ENCODE measurements around the gene CATSPERB.
"Not testable (repeated sequence)": the region's sequence is repeated elsewhere in the genome, so short reads cannot be mapped to it uniquely, and the experiment has no call there.

Gene CATSPERB

DNA sequence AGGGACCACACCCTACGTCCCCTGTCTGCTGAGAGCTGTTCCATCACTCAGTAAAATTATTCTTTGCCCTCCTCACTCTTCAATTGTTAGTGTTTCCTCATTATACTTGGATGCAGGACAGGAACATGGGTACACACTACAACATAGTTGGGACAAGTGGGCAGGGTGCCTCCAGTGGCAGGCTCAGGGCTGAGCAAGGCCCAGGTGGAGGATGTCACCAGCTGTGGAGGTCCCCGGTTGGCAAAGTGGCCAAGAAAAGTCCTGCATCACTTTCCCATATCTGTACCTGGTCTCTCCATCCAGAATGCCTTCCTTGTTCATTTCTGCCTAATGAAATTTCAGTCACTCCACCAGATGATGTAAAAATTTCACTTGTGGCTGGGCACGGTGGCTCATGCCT lies 149.1 kb downstream of the CATSPERB start:
- in situ Hi-C loops (cut with MboI; ENCODE audit: low sequenced_read_pairs) = no loop called here

GRCh38 chr14:91580876-91581577 lies 150.9 kb downstream of the CATSPERB start:
- in situ Hi-C loops (cut with MboI; ENCODE audit: low sequenced_read_pairs) = no loop called here

DNA sequence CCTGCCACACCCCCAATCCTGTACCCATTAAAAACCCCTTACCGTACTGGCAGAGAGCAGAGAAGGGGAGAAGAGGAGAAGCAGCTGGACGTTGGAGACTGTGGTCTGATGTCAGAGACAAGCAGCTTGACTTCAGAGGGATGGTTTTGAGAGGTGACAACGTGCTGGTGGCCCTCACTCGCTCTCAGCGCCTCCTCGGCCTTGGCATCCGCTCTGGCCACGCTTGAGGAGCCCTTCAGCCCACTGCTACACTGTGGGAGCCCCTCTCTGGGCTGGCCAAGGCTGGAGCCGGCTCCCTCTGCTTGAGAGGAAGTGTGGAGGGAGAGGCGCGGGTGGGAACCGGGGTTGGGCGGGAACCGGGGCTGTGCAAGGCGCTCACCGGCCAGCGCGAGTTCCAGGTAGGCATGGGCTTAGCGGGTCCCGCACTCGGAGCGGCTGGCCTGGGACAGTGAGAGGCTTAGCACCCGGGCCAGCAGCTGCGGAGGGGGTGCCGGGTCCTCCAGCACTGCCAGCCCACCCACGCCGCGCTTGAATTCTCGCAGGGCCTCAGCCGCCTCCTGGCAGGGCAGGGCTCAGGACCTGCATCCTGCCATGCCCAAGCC lies 154.2 kb downstream of the CATSPERB start:
- in situ Hi-C loops (cut with MboI; ENCODE audit: low sequenced_read_pairs) = no loop called here

DNA sequence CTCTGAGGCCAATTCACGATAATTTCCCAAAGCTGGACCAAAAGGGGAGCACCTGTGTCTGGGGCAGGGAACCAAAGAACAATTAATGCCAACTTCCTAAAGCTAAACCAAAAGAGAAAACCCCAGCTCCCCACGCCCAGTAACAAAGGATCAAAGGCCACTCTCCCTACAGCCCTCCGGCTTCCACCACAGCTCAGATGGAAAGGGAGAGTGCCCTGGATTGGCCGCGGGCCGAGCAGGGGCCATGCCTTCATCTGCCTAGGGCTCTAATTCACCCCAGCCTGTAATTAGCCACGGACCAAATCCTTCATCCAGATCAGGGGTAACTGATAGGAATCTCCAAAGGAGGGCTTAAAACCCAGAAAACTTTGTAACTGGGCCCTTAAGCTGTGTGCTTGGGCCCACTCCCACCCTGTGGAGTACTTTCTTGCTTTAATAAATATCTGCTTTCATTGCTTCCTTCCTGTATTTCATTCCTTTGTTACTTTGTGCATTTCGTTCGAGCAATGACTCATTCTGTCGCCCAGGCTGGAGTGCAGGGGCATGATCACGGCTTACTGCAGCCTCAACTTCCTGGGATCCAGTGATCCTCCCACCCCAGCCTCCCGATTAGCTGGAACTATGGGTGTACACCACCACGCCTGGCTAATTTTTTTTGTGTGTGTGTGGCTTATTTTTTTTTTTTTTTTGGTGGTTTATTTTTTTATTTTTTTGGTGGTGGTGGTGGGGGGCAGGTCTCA lies 156.2 kb downstream of the CATSPERB start:
- in situ Hi-C loops (cut with MboI; ENCODE audit: low sequenced_read_pairs) = no loop called here

DNA sequence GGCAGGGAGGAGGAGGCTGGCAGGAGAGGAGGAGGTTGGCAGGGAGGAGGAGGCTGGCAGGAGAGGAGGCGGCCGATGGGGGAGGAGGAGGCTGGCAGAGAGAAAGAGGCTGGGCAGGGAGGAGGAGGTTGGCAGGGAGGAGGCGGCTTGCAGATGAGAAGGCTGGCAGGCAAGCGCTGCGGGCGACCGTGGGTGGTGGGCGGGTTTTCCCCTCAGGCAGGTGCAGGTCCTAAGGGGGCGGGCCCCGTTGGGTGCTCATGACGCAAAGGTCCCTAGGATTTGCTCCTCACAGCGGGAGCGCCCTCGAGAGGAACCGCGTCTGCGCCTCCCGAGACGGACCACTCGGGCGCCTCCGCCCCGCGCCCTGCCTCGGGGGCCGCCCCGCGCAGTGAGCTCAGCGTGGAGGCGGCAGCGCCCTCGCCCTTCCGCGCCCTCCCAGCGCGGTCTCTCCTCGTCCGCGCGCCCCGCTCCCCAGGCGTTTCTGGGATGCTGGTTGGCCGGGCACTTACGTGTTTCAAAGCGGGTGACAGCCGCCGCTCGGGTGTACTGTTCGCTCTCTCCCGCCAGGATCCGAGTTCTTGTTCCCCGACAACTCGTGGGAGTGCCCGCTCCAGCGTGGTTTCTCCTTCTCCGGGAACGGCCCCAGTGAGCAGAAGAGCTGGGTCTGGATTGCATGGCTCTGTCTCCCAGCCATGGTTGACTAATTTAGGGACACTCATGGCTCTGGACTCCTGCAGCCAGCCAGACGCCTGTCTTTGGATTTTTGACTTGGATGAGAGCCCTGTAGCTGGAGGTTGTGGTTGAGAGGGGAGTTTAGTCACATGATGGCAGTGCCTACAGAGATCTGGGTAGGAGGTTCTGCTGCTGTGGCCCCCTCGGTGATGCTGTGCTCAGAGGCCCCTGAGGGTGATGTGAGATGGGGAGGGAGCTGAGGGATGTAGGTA lies 157.7 kb downstream of the CATSPERB start:
- in situ Hi-C loops (cut with MboI; ENCODE audit: low sequenced_read_pairs) = no loop called here

DNA sequence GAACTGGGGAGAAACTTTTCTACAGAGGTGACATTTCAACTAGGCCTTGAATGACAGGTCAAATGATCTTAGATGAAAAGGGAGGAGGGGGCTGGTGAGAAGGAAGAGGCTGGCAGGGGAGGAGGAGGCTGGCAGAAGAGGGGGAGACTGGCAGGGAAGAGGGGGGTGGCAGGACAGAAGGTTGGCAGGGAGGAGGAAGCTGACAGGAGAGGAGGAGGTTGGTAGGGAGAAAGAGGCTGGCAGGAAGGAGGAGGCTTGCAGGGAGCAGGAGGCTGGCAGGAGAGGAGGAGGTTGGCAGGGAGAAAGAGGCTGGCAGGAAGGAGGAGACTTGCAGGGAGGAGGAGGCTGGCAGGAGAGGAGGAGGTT lies 158.4 kb downstream of the CATSPERB start:
- in situ Hi-C loops (cut with MboI; ENCODE audit: low sequenced_read_pairs) = no loop called here

GRCh38 chr14:91570021-91570420 lies 161.9 kb downstream of the CATSPERB start:
- in situ Hi-C loops (cut with MboI; ENCODE audit: low sequenced_read_pairs) = no loop called here

- in situ Hi-C loops (cut with MboI; ENCODE audit: low sequenced_read_pairs) = no loop called here
These were observed 162.6 kb downstream of the CATSPERB start for GRCh38 chr14:91569301-91569700.

DNA sequence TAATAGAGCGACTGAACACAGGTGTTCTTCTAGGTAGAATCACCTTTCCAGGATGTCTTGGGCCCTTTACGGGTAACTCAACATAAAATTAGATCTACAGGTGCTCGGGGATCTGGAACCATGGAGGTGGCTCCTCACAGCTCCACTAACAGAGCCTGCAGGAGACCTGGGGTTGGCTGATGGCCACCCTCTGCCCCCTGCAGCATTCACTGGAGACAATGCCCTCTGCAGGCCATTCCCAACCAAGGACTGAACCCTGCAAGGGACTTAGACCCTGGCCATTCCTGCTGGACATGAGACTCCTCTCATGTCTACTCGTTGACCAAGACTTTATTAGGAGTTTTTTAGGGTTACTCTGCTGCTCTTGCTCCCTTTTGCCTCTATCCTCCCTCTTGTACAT lies 163.3 kb downstream of the CATSPERB start:
- in situ Hi-C loops (cut with MboI; ENCODE audit: low sequenced_read_pairs) = no loop called here

DNA sequence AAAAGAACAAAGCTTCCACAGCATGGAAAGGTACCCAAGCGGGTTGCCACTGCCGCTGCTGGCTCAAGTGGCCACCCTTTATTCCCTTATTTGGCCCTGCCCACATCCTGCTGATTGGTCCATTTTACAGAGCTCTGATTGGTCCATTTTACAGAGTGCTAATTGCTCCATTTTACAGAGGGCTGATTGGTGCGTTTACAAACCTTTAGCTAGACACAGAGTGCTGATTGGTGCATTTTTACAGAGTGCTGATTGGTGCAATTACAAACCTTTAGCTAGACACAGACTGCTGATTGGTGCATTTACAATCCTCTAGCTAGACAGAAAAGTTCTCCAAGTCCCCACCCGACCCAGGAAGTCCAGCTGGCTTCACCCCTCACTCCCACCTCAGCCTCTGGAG lies 164.1 kb downstream of the CATSPERB start:
- in situ Hi-C loops (cut with MboI; ENCODE audit: low sequenced_read_pairs) = not testable (repeated sequence)

DNA sequence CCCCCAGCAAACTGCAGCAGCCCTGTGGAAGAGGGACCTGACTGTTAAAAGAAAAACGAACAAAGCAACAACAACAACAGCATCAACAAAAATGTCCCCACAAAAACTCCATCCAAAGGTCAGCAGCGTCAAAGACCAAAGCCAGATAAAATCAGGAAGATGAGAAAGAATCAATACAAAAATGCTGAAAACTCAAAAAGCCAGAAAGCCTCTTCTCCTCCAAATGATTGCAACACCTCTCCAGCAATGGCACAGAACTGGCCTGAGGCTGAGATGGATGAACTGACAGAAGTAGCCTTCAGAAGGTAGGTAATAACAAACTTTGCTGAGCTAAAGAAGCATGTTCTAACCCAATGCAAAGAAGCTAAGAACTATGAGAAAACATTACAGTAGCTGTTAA lies 176.4 kb downstream of the CATSPERB start:
- in situ Hi-C loops (cut with MboI; ENCODE audit: low sequenced_read_pairs) = no loop called here

GRCh38 chr14:91554535-91555332 lies 177.2 kb downstream of the CATSPERB start:
- in situ Hi-C loops (cut with MboI; ENCODE audit: low sequenced_read_pairs) = no loop called here

- in situ Hi-C loops (cut with MboI; ENCODE audit: low sequenced_read_pairs) = no loop called here
These were observed 183.8 kb downstream of the CATSPERB start for GRCh38 chr14:91548108-91548507.

DNA sequence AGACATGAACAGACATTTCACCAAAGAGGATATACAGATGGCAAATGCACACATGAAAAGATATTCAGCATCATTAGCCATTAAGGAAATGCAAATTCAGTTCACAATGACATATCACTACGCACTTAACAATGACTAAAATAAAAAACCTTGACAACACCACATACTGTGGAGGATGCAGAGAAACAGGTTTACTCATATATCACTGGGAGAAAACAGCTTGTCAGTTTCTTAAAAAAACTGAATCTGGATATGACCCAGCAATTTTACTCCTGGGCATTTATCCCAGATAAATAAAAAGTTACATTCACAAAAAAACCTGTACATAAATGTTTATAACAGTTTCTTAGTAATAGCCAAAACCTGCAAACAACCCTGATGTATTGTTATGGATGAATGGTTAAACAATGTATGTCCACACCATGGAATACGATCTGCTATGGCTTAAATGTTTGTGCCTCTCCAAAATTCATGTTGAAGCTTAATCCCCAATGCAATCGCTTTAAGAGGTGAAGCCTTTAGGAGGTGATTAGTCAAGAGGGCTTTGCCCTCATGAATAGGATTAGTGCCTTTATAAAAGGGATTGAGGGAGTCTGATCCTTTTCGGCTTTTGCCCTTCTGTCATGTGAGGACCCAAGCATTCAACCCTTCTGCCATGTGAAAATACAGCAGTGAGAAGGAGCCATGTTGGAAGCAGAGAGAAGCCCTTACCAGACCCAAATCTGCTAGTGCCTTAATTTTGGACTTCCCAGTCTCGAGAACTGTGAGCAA lies 185.8 kb downstream of the CATSPERB start:
- in situ Hi-C loops (cut with MboI; ENCODE audit: low sequenced_read_pairs) = no loop called here

GRCh38 chr14:91545204-91545603 lies 186.7 kb downstream of the CATSPERB start:
- in situ Hi-C loops (cut with MboI; ENCODE audit: low sequenced_read_pairs) = no loop called here

DNA sequence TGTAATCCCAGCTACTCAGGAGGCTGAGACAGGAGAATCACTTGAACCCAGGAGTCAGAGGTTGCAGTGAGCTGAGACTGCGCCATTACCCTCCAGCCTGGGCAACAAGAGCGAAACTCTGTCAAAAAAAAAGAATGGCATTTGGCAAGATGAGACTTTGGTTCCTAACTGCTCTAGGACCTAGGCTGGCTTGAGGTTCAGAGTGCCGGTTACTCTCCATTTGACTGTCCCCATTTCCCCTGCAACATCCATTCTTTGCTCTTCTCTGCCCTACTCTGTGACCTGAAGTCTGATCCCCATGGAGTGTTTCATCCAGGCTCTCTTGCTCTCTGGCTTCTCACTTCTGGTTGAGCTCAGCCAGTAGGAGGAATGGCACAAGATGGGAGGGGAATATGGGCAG lies 195.6 kb downstream of the CATSPERB start:
- in situ Hi-C loops (cut with MboI; ENCODE audit: low sequenced_read_pairs) = no loop called here

GRCh38 chr14:91534059-91534458 lies 197.8 kb downstream of the CATSPERB start:
- in situ Hi-C loops (cut with MboI; ENCODE audit: low sequenced_read_pairs) = not testable (repeated sequence)

DNA sequence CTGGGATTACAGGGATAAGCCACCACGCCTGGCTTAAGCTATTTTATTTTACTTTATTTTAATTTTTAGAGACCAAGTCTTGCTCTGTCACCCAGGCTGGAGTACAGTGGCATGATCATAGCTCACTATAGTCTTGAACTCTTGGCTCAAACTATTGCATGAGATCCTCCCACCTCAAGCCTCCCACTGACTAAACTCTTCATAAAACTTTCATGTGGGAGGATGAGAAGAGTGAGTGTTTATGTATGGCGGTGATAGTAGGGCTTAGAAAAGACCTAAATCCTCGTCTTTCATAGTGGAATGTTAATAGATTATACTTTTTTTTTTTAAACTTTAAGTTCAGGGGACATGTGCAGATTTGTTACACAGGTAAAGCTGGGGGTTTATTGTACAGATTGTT lies 198.3 kb downstream of the CATSPERB start:
- in situ Hi-C loops (cut with MboI; ENCODE audit: low sequenced_read_pairs) = no loop called here

Data from HL-60/S4 (cell line).